ENCODE results near the gene OTP.

DNA sequence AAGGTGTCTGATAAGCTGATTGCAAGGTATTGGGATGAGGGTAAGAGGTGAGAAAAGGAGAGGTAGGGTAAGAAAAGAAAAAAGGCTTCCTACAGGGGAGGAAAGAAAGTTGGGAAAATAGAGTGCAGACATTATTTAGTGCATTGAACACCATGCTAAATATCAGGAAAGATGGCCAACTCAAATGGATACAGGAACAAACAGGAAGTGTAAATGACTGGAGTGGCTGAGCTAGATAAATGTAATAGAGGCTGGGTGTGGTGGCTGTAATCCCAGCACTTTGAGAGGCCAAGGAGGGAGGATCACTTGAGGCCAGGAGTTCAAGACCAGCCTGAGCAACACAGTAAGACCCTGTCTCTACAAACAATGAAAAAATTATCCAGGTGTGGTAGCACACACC, 32.2 kb downstream of the OTP start:
- TF ChIP-seq, protein P1, sequence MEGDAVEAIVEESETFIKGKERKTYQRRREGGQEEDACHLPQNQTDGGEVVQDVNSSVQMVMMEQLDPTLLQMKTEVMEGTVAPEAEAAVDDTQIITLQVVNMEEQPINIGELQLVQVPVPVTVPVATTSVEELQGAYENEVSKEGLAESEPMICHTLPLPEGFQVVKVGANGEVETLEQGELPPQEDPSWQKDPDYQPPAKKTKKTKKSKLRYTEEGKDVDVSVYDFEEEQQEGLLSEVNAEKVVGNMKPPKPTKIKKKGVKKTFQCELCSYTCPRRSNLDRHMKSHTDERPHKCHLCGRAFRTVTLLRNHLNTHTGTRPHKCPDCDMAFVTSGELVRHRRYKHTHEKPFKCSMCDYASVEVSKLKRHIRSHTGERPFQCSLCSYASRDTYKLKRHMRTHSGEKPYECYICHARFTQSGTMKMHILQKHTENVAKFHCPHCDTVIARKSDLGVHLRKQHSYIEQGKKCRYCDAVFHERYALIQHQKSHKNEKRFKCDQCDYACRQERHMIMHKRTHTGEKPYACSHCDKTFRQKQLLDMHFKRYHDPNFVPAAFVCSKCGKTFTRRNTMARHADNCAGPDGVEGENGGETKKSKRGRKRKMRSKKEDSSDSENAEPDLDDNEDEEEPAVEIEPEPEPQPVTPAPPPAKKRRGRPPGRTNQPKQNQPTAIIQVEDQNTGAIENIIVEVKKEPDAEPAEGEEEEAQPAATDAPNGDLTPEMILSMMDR (IDR thresholded peaks at IDR 0.05 in 2 of 3, conservative IDR thresholded peaks at IDR 0.05 in 1 of 3; ENCODE audit: control insufficient read depth in 2 of 3, extremely low read depth in 1 of 3, insufficient read depth in 1 of 3, low read depth in 3 of 3, low read length in 3 of 3) = no peak
- TF ChIP-seq BACH1 (IDR thresholded peaks at IDR 0.05; ENCODE audit: borderline replicate concordance) = no peak
- TF ChIP-seq GABPA (IDR thresholded peaks at IDR 0.05; ENCODE audit: low read depth) = no peak
- no peak for TF ChIP-seq SREBF1 (IDR thresholded peaks at IDR 0.05; ENCODE audit: low read length)
- TF ChIP-seq, protein P2, sequence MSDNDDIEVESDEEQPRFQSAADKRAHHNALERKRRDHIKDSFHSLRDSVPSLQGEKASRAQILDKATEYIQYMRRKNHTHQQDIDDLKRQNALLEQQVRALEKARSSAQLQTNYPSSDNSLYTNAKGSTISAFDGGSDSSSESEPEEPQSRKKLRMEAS (IDR thresholded peaks at IDR 0.05; ENCODE audit: low read depth, low read length) = no peak
- no peak for TF ChIP-seq BHLHE40 (IDR thresholded peaks at IDR 0.05; ENCODE audit: borderline replicate concordance in 1 of 2, low read depth in 2 of 2, low read length in 1 of 2)
- TF ChIP-seq POLR2AphosphoS5 (IDR thresholded peaks at IDR 0.05; ENCODE audit: low read length) = no peak
